WTC11 (cell line): ENCODE results near the gene COX8C. TPM values are rescaled to one million over a fixed set of nuclear protein-coding genes. Genes with fewer than 3 reads are reported as not detected.

Source experiments
- ATAC-seq: fragments of 200-7000 bp; cut with Tn5 transposase; 2 replicates; pipeline ENCODE4 v1.10.0; 2021; ENCODE audit warnings: mild to moderate bottlenecking, moderate library complexity
- CTCF ChIA-PET: fragments of 300-600 bp; sonication (Branson Sonifier 250); formaldehyde crosslinking; loops from one replicate; lab custom pipeline; 2021; ENCODE audit warnings: antibody characterized with exemption; lab: Charles Lee
- POLR2A ChIA-PET: fragments of 350-600 bp; sonication (Branson Sonifier 250); formaldehyde crosslinking; loops from one replicate; lab custom pipeline; 2021; ENCODE audit warnings: antibody characterized with exemption; lab: Charles Lee
- DNase-seq: peaks from one replicate; pipeline ENCODE4 v3.0.0; 2021; ENCODE audit warnings: low spot score
- H3K27ac Mint-ChIP-seq: 2 replicates; pipeline ENCODE4 v1.8.0; 2021; ENCODE audit warnings: mixed read lengths
- H3K27me3 Mint-ChIP-seq: 2 replicates; pipeline ENCODE4 v1.8.0; 2021; ENCODE audit warnings: low read depth, mild to moderate bottlenecking, moderate library complexity, mixed read lengths
- H3K36me3 Mint-ChIP-seq: 2 replicates; pipeline ENCODE4 v1.8.0; 2021; ENCODE audit warnings: mixed read lengths
- H3K4me1 Mint-ChIP-seq: 2 replicates; pipeline ENCODE4 v1.8.0; 2022; ENCODE audit warnings: mixed read lengths
- H3K4me3 Mint-ChIP-seq: 2 replicates; pipeline ENCODE4 v1.8.0; 2021; ENCODE audit warnings: mild to moderate bottlenecking, moderate library complexity, mixed read lengths
- H3K9me3 Mint-ChIP-seq: 2 replicates; pipeline ENCODE4 v1.8.0; 2021; ENCODE audit warnings: mixed read lengths
- CBFB ChIP-seq: sonication (generic); formaldehyde crosslinking; IDR thresholded peaks from 2 replicates; pipeline ENCODE4 v1.8.1; 2022; ENCODE audit warnings: mild to moderate bottlenecking, low read depth, missing genetic modification reagents
- CREM ChIP-seq: sonication (generic); formaldehyde crosslinking; IDR thresholded peaks from 2 replicates; pipeline ENCODE4 v1.8.1; 2022; ENCODE audit warnings: mild to moderate bottlenecking, missing genetic modification reagents, moderate library complexity
- FOXP1 ChIP-seq: sonication (generic); formaldehyde crosslinking; IDR thresholded peaks from 2 replicates; pipeline ENCODE4 v1.8.0; 2022; ENCODE audit warnings: missing genetic modification reagents, mild to moderate bottlenecking, moderate library complexity, borderline replicate concordance
- GRHL2 ChIP-seq: fragments of 250-450 bp; sonication (Bioruptor Pico); IDR thresholded peaks from 2 replicates; pipeline ENCODE4 v1.8.0; 2022; ENCODE audit warnings: mild to moderate bottlenecking, moderate library complexity; ENCODE audit not compliant: insufficient replicate concordance, severe bottlenecking
- JUN ChIP-seq: sonication (generic); formaldehyde crosslinking; IDR thresholded peaks from 2 replicates; pipeline ENCODE4 v1.8.0; 2023; ENCODE audit warnings: mild to moderate bottlenecking, missing genetic modification reagents
- MYBL2 ChIP-seq: sonication (generic); formaldehyde crosslinking; IDR thresholded peaks from 2 replicates; pipeline ENCODE4 v1.8.1; 2023; ENCODE audit warnings: mild to moderate bottlenecking, moderate library complexity, missing genetic modification reagents
- NFATC4 ChIP-seq: fragments of 250-450 bp; sonication (Bioruptor Pico); IDR thresholded peaks from 2 replicates; pipeline ENCODE4 v1.9.0; 2021; ENCODE audit warnings: mild to moderate bottlenecking
- NFYB ChIP-seq: sonication (generic); formaldehyde crosslinking; conservative IDR thresholded peaks from 2 replicates; pipeline ENCODE4 v1.8.0; 2022; ENCODE audit warnings: low read depth, missing genetic modification reagents
- PRRX2 ChIP-seq: fragments of 250-450 bp; sonication (Bioruptor Pico); IDR thresholded peaks from 2 replicates; pipeline ENCODE4 v1.8.0; 2021; ENCODE audit warnings: mild to moderate bottlenecking
- RORB ChIP-seq: fragments of 250-450 bp; sonication (Bioruptor Pico); IDR thresholded peaks from 2 replicates; pipeline ENCODE4 v1.9.0; 2021; ENCODE audit warnings: mild to moderate bottlenecking
- SMAD3 ChIP-seq: sonication (generic); formaldehyde crosslinking; IDR thresholded peaks from 2 replicates; pipeline ENCODE4 v1.8.0; 2022; ENCODE audit warnings: missing genetic modification reagents, mild to moderate bottlenecking, borderline replicate concordance
- TP53 ChIP-seq: sonication (generic); formaldehyde crosslinking; IDR thresholded peaks from 2 replicates; pipeline ENCODE4 v1.8.1; 2023; ENCODE audit warnings: mild to moderate bottlenecking, missing genetic modification reagents
- ZNF232 ChIP-seq: sonication (generic); formaldehyde crosslinking; IDR thresholded peaks from 2 replicates; pipeline ENCODE4 v1.8.0; 2022; ENCODE audit warnings: mild to moderate bottlenecking, missing genetic modification reagents
- ZNF317 ChIP-seq: sonication (generic); formaldehyde crosslinking; IDR thresholded peaks from 2 replicates; pipeline ENCODE4 v1.8.1; 2023; ENCODE audit warnings: low read depth, mild to moderate bottlenecking, moderate library complexity, missing genetic modification reagents, borderline replicate concordance
- ZNF416 ChIP-seq: fragments of 250-450 bp; sonication (Bioruptor Pico); IDR thresholded peaks from 2 replicates; pipeline ENCODE4 v1.9.0; 2021; ENCODE audit warnings: mild to moderate bottlenecking, inconsistent platforms
- total RNA-seq: library from RNA; stranded (reverse); gene quantifications from 3 replicates; pipeline ENCODE4 v1.2.3, GENCODE V29; 2021
- TF ChIP-seq, protein P1 (sequence below): sonication (generic); formaldehyde crosslinking; IDR thresholded peaks from 2 replicates; pipeline ENCODE4 v1.8.0; 2023; ENCODE audit warnings: missing genetic modification reagents
- TF ChIP-seq, protein P2 (sequence below): sonication (generic); formaldehyde crosslinking; IDR thresholded peaks from 2 replicates; pipeline ENCODE4 v1.8.1; 2022; ENCODE audit warnings: mild to moderate bottlenecking, missing genetic modification reagents, moderate library complexity, borderline replicate concordance
- TF ChIP-seq, protein P3 (sequence below): sonication (generic); formaldehyde crosslinking; IDR thresholded peaks from 2 replicates; pipeline ENCODE4 v1.8.1; 2023; ENCODE audit warnings: mild to moderate bottlenecking, missing genetic modification reagents
- TF ChIP-seq, protein P4 (sequence below): sonication (generic); formaldehyde crosslinking; IDR thresholded peaks from 2 replicates; pipeline ENCODE4 v1.8.1; 2023; ENCODE audit warnings: mild to moderate bottlenecking, missing genetic modification reagents, moderate library complexity
- TF ChIP-seq, protein P5 (sequence below): sonication (generic); formaldehyde crosslinking; IDR thresholded peaks from 2 replicates; pipeline ENCODE4 v1.8.1; 2023; ENCODE audit warnings: mild to moderate bottlenecking, moderate library complexity, missing genetic modification reagents
- TF ChIP-seq, protein P6 (sequence below): sonication (generic); formaldehyde crosslinking; IDR thresholded peaks from 2 replicates; pipeline ENCODE4 v1.8.0; 2023; ENCODE audit warnings: missing genetic modification reagents, mild to moderate bottlenecking, borderline replicate concordance
- TF ChIP-seq, protein P7 (sequence below): sonication (generic); formaldehyde crosslinking; IDR thresholded peaks from 2 replicates; pipeline ENCODE4 v1.8.1; 2023; ENCODE audit warnings: mild to moderate bottlenecking, missing genetic modification reagents, moderate library complexity

Gene COX8C
- total RNA-seq, 1 experiment from 2014 or later, result not detected

DNA sequence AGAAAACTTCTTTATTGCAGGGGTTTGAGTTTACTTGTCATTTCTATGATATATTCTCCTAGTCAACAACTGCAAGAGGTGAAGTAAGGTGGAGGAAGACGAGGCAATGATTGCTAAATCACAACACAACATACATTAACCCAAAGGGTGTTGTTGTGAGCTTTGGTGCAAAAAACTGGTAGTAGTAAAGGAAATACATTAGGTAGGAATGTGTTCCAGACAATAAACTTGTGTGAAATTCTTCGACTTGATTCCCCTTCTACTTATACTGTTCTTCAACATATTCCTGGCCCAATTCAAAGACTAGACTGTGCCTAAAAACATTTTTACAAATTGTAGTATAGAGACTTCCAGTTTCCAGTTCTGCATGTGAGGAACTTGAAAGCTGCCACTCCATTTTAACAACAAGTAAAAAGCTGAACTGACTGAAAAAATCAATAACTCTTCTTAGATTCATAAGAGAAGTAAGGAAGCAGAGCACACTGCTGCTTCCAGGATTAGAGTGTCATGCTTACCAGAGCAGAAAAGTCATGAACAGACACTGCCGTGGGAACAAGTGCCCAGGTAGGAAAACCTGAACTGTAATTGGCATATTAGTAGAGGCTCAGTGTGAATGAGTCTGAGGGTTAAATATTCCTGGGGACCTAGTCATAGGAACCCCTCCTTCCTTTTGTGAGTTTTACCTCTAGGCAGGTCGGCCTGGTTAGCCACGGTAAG, 22.2 kb downstream of the COX8C start (continued):
- TF ChIP-seq NFATC4 (CRISPR knock-in tag) (no peak), PRRX2 (CRISPR knock-in tag) (no peak), ZNF317 (CRISPR knock-in tag) (no peak)
- TF ChIP-seq, protein P1, sequence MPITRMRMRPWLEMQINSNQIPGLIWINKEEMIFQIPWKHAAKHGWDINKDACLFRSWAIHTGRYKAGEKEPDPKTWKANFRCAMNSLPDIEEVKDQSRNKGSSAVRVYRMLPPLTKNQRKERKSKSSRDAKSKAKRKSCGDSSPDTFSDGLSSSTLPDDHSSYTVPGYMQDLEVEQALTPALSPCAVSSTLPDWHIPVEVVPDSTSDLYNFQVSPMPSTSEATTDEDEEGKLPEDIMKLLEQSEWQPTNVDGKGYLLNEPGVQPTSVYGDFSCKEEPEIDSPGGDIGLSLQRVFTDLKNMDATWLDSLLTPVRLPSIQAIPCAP (CRISPR knock-in tag), result no peak
- TF ChIP-seq, protein P2, sequence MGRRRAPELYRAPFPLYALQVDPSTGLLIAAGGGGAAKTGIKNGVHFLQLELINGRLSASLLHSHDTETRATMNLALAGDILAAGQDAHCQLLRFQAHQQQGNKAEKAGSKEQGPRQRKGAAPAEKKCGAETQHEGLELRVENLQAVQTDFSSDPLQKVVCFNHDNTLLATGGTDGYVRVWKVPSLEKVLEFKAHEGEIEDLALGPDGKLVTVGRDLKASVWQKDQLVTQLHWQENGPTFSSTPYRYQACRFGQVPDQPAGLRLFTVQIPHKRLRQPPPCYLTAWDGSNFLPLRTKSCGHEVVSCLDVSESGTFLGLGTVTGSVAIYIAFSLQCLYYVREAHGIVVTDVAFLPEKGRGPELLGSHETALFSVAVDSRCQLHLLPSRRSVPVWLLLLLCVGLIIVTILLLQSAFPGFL, result no peak
- TF ChIP-seq, protein P3, sequence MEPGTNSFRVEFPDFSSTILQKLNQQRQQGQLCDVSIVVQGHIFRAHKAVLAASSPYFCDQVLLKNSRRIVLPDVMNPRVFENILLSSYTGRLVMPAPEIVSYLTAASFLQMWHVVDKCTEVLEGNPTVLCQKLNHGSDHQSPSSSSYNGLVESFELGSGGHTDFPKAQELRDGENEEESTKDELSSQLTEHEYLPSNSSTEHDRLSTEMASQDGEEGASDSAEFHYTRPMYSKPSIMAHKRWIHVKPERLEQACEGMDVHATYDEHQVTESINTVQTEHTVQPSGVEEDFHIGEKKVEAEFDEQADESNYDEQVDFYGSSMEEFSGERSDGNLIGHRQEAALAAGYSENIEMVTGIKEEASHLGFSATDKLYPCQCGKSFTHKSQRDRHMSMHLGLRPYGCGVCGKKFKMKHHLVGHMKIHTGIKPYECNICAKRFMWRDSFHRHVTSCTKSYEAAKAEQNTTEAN (CRISPR knock-in tag), result no peak

DNA sequence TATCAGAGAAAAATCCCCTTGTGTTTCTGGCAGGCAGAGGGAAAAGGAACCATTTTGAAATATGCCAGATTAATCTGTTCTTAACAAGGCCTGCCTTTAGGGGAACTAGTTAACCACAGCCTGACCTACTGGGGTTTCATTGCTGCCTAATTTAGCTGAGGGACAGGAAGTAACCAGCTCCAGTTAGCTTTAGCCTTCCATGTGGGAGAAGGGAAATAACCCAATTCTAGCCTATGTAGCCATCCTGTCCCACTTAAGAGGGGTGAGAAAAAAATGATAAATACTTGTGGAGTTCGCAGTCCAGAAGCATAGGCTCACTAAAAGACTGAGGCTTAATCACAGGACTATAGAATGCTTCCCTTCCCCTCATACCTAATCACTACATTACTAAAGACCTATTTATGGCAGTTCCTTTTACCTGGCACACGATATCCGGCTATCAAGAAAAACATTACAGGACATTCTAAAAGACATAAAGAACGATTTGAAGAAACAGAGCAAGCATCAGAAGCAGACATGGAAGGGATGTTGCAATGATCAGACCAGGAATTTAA, 22.8 kb downstream of the COX8C start:
- Mint-ChIP-seq H3K4me1 (no peaks in the 10 kb centered on the region), H3K27ac (no peak overlapping the region), H3K4me3 (no peak overlapping the region), H3K27me3 (no peaks in the 10 kb centered on the region), H3K36me3 (no peaks in the 10 kb centered on the region), H3K9me3 (peaks cover 11% of the 10 kb centered on the region; the same call in 1 of the 2 replicates)
- CTCF ChIA-PET, result no interaction called here
- no peak for DNase-seq
- no peak for ATAC-seq
- POLR2A ChIA-PET, result no interaction called here
- no peak for TF ChIP-seq MYBL2 (CRISPR knock-in tag)
- TF ChIP-seq, protein P4, sequence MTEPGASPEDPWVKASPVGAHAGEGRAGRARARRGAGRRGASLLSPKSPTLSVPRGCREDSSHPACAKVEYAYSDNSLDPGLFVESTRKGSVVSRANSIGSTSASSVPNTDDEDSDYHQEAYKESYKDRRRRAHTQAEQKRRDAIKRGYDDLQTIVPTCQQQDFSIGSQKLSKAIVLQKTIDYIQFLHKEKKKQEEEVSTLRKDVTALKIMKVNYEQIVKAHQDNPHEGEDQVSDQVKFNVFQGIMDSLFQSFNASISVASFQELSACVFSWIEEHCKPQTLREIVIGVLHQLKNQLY (CRISPR knock-in tag), result no peak
- no peak for TF ChIP-seq FOXP1
- no peak for TF ChIP-seq CBFB (CRISPR knock-in tag)
- TF ChIP-seq ZNF416 (CRISPR knock-in tag), result no peak
- TF ChIP-seq, protein P5, sequence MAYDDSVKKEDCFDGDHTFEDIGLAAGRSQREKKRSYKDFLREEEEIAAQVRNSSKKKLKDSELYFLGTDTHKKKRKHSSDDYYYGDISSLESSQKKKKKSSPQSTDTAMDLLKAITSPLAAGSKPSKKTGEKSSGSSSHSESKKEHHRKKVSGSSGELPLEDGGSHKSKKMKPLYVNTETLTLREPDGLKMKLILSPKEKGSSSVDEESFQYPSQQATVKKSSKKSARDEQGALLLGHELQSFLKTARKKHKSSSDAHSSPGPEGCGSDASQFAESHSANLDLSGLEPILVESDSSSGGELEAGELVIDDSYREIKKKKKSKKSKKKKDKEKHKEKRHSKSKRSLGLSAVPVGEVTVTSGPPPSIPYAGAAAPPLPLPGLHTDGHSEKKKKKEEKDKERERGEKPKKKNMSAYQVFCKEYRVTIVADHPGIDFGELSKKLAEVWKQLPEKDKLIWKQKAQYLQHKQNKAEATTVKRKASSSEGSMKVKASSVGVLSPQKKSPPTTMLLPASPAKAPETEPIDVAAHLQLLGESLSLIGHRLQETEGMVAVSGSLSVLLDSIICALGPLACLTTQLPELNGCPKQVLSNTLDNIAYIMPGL (CRISPR knock-in tag), result no peak
- TF ChIP-seq, protein P6, sequence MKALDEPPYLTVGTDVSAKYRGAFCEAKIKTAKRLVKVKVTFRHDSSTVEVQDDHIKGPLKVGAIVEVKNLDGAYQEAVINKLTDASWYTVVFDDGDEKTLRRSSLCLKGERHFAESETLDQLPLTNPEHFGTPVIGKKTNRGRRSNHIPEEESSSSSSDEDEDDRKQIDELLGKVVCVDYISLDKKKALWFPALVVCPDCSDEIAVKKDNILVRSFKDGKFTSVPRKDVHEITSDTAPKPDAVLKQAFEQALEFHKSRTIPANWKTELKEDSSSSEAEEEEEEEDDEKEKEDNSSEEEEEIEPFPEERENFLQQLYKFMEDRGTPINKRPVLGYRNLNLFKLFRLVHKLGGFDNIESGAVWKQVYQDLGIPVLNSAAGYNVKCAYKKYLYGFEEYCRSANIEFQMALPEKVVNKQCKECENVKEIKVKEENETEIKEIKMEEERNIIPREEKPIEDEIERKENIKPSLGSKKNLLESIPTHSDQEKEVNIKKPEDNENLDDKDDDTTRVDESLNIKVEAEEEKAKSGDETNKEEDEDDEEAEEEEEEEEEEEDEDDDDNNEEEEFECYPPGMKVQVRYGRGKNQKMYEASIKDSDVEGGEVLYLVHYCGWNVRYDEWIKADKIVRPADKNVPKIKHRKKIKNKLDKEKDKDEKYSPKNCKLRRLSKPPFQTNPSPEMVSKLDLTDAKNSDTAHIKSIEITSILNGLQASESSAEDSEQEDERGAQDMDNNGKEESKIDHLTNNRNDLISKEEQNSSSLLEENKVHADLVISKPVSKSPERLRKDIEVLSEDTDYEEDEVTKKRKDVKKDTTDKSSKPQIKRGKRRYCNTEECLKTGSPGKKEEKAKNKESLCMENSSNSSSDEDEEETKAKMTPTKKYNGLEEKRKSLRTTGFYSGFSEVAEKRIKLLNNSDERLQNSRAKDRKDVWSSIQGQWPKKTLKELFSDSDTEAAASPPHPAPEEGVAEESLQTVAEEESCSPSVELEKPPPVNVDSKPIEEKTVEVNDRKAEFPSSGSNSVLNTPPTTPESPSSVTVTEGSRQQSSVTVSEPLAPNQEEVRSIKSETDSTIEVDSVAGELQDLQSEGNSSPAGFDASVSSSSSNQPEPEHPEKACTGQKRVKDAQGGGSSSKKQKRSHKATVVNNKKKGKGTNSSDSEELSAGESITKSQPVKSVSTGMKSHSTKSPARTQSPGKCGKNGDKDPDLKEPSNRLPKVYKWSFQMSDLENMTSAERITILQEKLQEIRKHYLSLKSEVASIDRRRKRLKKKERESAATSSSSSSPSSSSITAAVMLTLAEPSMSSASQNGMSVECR (CRISPR knock-in tag), result no peak
- TF ChIP-seq SMAD3 (CRISPR knock-in tag), result no peak
- no peak for TF ChIP-seq RORB
- no peak for TF ChIP-seq NFYB (CRISPR knock-in tag)
- TF ChIP-seq PRRX2 (CRISPR knock-in tag), result no peak
- TF ChIP-seq, protein P2, result no peak
- TF ChIP-seq, protein P7, sequence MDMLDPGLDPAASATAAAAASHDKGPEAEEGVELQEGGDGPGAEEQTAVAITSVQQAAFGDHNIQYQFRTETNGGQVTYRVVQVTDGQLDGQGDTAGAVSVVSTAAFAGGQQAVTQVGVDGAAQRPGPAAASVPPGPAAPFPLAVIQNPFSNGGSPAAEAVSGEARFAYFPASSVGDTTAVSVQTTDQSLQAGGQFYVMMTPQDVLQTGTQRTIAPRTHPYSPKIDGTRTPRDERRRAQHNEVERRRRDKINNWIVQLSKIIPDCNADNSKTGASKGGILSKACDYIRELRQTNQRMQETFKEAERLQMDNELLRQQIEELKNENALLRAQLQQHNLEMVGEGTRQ (CRISPR knock-in tag), result no peak
- TF ChIP-seq ZNF232 (CRISPR knock-in tag), result no peak
- TF ChIP-seq JUN (CRISPR knock-in tag), result no peak
- no peak for TF ChIP-seq CREM (CRISPR knock-in tag)
- TF ChIP-seq, protein P1 (CRISPR knock-in tag), result no peak
- no peak for TF ChIP-seq TP53
- no peak for TF ChIP-seq GRHL2 (CRISPR knock-in tag)
